Muscle layer of colon (tissue), 2 donors: ENCODE data around the gene ARMC12.
"Not testable (repeated sequence)": the region's sequence is repeated elsewhere in the genome, so short reads cannot be mapped to it uniquely, and the experiment has no call there.

Experiments used
- H3K27ac ChIP-seq: one replicate; pipeline ENCODE4 v1.7.0; 2013; ENCODE audit warnings: low read depth, mild to moderate bottlenecking, low read length, moderate library complexity
- H3K27me3 ChIP-seq, 2 donors: one replicate each; pipeline ENCODE4 v1.7.0; 2013; ENCODE audit warnings: low read length in 2 of 2, mild to moderate bottlenecking in 2 of 2; ENCODE audit not compliant: insufficient read depth in 2 of 2, control insufficient read depth in 1 of 2
- H3K36me3 ChIP-seq: one replicate; pipeline ENCODE4 v1.7.0; 2013; ENCODE audit warnings: mild to moderate bottlenecking, low read length; ENCODE audit not compliant: insufficient read depth
- H3K4me1 ChIP-seq: one replicate; pipeline ENCODE4 v1.7.0; 2013; ENCODE audit warnings: mild to moderate bottlenecking, low read length; ENCODE audit not compliant: insufficient read depth
- H3K4me3 ChIP-seq, 2 donors: one replicate each; pipeline ENCODE4 v1.7.0; 2013; ENCODE audit warnings: low read length in 2 of 2, low read depth in 1 of 2, mild to moderate bottlenecking in 1 of 2, moderate library complexity in 1 of 2
- H3K9ac ChIP-seq: one replicate; pipeline ENCODE4 v1.7.0; 2013; ENCODE audit warnings: low read length
- H3K9me3 ChIP-seq: one replicate; pipeline ENCODE4 v1.7.0; 2013; ENCODE audit warnings: mild to moderate bottlenecking, low read length
- donor health status: abdominal sarcoma.
- donor health status: Adenocarcinoma of cecum.

Gene ARMC12

DNA sequence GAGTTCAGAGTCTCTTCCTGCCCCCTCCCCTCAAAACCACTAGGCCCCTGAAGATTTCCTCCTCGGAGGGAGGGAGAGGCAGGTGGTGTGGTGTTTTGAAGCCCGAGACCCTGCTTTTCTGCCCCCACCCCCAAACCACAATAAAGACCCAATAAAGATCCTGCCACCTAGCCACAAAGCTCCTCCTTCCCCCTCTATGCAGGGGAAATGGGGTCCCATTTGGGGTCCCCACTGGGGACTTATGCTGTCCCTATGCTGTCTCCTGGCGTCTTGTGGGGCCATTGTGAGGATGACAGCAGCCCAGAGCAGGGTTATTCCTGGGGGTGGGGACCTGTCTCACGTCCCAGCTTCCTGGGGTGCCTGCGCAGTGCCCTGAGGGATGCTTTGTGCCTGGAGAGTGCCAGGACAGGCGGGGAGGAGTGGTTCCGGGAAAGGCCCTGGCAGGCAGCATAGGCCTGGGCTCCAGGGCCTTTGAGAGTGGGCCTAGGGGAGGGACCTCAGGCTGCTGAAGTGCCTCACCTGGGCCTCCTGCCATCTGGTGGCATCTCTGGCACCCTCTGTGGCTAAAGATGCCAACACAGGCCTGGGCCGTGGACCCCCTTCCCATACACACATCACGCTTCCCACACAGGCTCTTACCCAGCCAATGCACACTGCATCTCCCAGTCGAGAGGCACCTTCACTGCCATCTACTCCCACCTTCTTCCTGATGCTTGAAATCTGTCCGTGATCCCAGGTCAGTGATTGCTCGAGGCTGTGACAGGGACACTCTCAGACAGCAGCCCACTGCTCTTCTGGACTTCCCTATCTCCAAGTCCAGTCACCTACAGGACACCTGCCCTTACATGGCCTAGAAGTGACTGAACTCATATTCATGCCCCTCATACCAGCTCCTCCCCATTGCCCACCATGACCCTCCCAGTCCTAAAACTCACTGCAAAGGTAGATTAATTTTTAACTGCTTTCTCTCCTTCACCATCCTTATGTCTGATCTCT is 7.9 kb upstream of the ARMC12 start:
- H3K4me3 ChIP-seq = peak overlapping the region; percentile 28 to 62
- peak overlapping the region; percentile 99 for H3K27ac ChIP-seq
- H3K9ac ChIP-seq = peak overlapping the region; percentile 86
- H3K36me3 ChIP-seq = no peaks in the 10 kb centered on the region
- no peaks in the 10 kb centered on the region for H3K27me3 ChIP-seq
- no peaks in the 10 kb centered on the region for H3K9me3 ChIP-seq
- H3K4me1 ChIP-seq = peaks cover 66% of the 10 kb centered on the region

DNA sequence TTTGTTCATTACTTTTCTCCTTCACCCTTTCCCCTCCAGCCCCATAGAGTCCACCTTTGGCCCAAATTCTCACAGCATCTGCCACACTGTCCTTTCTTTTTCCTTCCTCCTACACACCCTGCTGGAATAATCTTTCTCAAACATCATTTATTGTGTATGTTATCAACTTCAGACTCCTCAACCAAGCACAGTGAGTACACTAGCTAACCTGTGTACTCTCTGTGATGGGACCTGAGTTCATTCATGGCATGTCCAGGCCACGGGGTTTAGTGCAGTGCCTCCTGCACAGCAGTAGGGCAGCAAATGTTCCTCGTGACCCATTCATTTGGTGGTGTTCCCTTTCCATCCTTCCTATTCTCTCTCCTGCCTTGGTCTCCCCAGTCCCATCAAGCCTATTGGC is 7.1 kb upstream of the ARMC12 start:
- Histone ChIP-seq H3K9ac (peak overlapping the region; percentile 86), H3K9me3 (no peaks in the 10 kb centered on the region), H3K36me3 (no peaks in the 10 kb centered on the region), H3K4me1 (peaks cover 66% of the 10 kb centered on the region), H3K27ac (peak overlapping the region; percentile 99), H3K27me3 (no peaks in the 10 kb centered on the region), H3K4me3 (no peak overlapping the region)

DNA sequence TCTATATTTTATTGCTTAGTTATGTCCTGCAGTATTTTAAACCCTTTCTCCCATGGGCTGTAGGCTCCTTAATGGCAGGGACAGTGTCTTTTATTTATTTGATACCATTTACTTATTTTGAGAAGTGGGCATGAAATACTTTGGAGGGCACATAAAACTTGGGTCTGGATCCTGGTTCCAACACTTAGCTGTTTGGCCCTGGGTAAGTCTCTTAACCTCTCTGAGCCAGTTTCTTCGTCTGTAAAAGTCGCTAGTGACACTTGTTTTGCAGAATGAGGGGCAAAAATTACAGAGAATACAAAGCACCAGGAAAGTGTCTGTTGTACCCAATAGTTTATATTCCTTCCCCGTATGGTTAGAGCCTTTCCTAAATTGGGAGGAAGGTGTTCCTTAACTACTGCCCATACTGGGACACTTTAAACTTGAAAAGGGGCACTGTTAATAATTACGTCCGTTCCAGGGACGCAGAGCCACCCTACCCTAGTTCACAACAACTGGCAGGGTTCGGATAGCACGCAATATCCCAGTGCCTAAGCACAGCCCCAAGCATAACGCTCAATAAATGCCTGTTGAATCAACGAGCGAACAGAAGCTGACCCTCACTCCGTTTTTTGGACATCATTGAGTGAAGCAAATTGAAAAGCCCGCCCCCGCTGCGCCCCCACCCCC is 6.0 kb upstream of the ARMC12 start:
- Histone ChIP-seq H3K36me3 (no peaks in the 10 kb centered on the region), H3K27me3 (no peaks in the 10 kb centered on the region), H3K9ac (peak overlapping the region; percentile 77), H3K4me1 (peaks cover 60% of the 10 kb centered on the region), H3K9me3 (no peaks in the 10 kb centered on the region), H3K4me3 (peak overlapping the region in 1 of 2 donors; percentile 57), H3K27ac (peak overlapping the region; percentile 99)

DNA sequence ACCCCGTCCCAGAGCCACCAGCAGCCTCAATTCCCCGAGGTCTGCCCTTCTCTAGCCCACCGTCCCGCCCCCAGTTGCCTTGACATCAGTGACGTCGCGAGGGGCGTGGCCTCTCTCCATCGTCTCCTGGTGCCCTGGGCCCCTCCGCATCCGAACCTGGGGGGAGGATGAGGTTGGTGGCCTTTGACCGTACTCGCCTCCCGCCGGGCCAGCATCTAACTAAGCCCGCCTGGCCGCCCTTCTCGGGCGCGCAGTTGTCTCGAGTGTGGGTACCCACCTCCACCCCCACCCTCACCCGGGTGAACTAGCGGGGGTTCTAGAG is 5.5 kb upstream of the ARMC12 start:
- Histone ChIP-seq H3K9ac (peak overlapping the region; percentile 61), H3K27ac (peak overlapping the region; percentile 99), H3K4me1 (peaks cover 60% of the 10 kb centered on the region), H3K36me3 (no peaks in the 10 kb centered on the region), H3K27me3 (no peaks in the 10 kb centered on the region), H3K9me3 (no peaks in the 10 kb centered on the region), H3K4me3 (peak overlapping the region; percentile 80 to 81)

DNA sequence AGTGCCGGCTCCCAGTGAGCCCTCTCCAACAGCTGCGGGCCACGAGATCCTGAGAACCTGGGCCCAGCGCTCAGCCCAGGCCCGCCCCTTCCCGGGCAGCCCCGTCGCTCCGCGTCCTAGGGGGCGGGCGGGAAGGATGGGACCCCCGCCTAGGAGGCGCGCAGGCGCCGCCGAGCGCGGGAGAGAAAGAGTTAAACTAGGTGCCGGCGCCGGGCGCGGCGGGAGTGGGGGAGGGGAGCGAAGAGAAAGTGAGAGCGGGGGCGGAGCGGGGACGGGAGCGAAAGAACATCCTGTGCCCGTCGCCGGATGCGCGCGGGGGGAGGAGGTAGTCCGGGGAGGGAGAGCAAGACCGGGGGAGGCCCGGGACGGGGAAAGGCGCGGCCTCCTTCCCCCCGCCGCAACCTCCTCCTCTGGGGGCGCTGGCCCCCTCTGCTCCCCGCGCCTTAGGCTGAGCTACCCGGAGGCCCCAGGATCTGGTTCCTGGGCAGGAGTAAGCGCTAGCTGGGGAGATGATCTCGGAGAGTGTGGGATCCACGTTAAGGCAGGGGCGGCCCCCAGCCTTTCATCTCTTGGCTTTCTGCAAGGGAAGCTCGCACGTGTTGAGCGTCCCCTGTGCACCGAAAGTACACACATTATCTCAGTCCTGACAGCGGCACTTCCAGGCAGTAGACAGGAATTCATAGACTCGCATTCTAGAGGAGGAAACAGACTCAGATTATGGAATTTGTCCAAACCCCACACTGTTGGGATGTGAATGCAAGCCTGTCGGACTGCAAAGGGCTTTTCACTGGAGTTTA is 4.9 kb upstream of the ARMC12 start:
- Histone ChIP-seq H3K9me3 (no peaks in the 10 kb centered on the region), H3K27ac (peak overlapping the region; percentile 99), H3K4me1 (peaks cover 55% of the 10 kb centered on the region), H3K4me3 (peak overlapping the region; percentile 80 to 81), H3K27me3 (no peaks in the 10 kb centered on the region), H3K36me3 (no peaks in the 10 kb centered on the region), H3K9ac (peak overlapping the region; percentile 69)

DNA sequence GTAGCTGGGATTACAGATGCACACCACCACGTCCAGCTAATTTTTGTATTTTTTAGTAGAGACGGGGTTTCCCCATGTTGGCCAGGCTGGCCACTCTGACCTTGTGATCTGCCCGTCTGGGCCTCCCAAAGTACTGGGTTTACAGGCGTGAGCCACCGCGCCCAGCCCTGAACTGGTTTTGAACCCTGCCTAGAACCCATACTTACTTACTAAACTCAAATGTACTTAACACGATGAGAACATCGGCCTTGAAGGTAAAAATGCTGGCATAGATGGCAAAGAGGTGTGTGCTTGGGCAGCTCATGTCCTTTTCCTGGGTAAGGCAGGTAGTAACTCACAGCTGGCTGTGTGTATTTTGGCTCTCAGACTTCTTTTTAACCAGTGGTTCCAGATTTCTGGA is 3.2 kb upstream of the ARMC12 start:
- peak overlapping the region; percentile 36 for H3K27ac ChIP-seq

DNA sequence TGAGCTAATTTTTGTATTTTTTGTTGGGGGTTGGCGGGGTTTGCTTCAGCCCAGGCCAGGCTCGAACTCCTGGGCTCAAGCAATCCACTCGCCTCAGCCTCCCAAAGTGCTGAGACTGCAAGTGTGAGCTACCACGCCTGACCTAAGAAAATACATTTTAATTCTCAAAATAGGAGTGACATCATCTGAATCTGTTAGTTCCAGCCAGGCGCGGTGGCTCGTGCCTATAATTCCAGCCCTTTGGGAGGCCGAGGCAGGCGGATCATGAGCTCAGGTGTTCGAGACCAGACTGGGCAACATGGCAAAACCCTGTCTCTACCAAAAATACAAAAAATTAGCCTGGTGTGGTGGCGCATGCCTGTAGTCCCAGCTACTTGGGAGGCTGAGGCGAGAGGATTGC is 2.5 kb upstream of the ARMC12 start:
- H3K4me1 ChIP-seq = peaks cover 48% of the 10 kb centered on the region
- H3K27ac ChIP-seq, H3K9me3 ChIP-seq, H3K36me3 ChIP-seq, H3K4me3 ChIP-seq, H3K27me3 ChIP-seq, H3K9ac ChIP-seq: not testable (repeated sequence)

More for the DNA sequence above, 3.2 kb upstream of the ARMC12 start:
- no peaks in the 10 kb centered on the region for H3K9me3 ChIP-seq
- no peaks in the 10 kb centered on the region for H3K27me3 ChIP-seq
- H3K4me3 ChIP-seq = no peak overlapping the region
- H3K9ac ChIP-seq = no peak overlapping the region
- no peaks in the 10 kb centered on the region for H3K36me3 ChIP-seq
- peaks cover 55% of the 10 kb centered on the region for H3K4me1 ChIP-seq

DNA sequence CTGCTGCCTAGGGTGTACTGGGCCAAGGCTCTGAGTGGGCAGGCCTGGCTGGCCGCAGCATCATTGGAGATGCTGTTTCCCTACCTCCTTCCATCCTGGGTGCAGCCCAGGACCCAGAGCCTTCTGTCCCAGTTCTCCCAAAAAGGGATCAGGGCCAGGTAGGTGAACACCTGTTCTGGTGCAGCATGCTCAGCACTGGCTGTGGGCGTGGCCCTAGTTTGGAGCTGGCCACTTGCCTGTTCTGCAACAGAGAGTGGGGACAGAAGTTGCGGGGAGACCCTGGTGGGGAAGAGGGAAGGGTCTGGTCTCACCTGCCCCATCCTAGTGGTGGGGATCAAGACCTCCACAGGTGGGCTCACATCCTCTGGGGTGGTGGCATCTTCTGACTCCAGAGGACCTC is 1.4 kb upstream of the ARMC12 start:
- no peak overlapping the region for H3K4me3 ChIP-seq
- H3K4me1 ChIP-seq = peaks cover 37% of the 10 kb centered on the region
- no peaks in the 10 kb centered on the region for H3K9me3 ChIP-seq
- no peaks in the 10 kb centered on the region for H3K36me3 ChIP-seq
- H3K9ac ChIP-seq = no peak overlapping the region
- no peaks in the 10 kb centered on the region for H3K27me3 ChIP-seq
- H3K27ac ChIP-seq = no peak overlapping the region

DNA sequence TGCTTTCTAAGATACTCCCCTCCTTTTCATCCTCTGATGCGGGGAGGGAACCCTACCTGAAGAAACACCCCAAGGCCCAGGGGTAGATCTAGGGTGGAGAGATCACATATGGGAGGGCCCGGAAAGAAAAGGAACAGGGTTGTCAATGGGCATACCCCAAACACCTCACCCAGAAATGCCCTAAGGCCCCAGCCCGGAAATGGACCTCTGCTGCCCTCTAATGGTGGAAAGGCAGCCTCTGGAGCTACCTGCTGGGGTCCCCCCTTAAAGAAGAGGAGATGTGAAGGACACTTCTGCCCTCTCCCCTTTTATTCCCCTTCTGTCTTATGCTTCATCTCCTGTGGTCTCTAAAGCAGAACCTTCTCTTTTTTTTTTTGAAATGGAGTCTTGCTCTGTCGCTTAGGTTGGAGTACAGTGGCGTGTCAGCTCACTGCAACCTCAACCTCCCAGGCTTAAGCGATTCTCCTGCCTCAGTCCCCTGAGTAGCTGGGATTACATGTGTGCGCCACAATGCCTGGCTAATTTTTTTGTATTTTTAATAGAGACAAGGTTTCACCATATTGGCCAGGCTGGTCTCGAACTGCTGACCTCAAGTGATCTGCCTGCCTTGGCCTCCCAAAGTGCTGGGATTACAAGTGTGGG is 458 bp upstream of the ARMC12 start:
- Histone ChIP-seq H3K9me3 (no peaks in the 10 kb centered on the region), H3K4me3 (no peak overlapping the region), H3K27ac (no peak overlapping the region), H3K27me3 (no peaks in the 10 kb centered on the region), H3K4me1 (peaks cover 30% of the 10 kb centered on the region), H3K36me3 (no peaks in the 10 kb centered on the region), H3K9ac (no peak overlapping the region)

DNA sequence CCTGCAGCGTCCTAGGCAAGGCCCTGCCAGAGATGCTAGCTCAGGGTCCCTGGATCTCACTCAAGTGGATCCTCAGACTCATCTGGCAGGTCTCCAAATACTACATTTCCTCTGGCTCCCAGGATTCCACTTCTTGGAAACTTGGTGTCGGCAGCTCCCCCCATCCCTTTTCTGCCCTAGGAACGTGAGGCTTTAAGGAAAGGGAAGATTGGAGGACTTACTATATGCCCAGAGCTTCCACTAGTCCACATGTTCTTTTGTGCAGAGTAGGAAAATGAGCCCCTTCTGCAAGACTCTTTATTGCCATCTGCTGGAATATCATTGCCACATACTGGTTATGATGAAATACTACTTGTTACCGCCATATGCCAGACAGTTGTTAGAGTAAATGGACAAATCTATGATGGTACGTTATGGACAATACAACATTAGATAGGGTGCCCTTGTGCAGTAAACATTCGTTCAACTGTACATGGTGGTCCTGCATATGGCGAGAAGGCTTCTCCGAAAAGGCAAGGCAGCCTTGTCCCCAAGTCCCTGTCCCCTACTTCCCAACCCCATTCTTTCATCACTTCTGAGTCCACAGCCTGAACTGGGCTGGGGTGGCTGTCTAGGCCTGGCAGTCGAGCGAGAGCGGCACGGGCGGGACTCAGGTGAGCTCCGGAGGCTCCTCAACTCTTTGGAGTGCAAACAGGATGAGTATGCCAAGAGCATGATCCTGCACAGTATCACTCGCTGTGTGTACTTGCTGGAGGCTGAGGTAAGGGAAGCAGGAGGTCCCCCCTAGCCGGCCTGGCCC is 780 bp downstream of the ARMC12 start:
- H3K27me3 ChIP-seq = no peaks in the 10 kb centered on the region

More for the DNA sequence above, 780 bp downstream of the ARMC12 start:
- H3K36me3 ChIP-seq = no peaks in the 10 kb centered on the region
- no peaks in the 10 kb centered on the region for H3K9me3 ChIP-seq
- no peak overlapping the region for H3K4me3 ChIP-seq
- H3K9ac ChIP-seq = no peak overlapping the region
- H3K4me1 ChIP-seq = peaks cover 24% of the 10 kb centered on the region
- H3K27ac ChIP-seq = no peak overlapping the region
